DMS53 treated with DMSO at 0.1 percent for 48 hours (cell line): ENCODE data around the gene YAP1.
A peak's percentile ranks its signal among the peaks of the same experiment; 100 is the strongest.

Experiments used
- DNase-seq: peaks from one replicate; lab custom pipeline; 2025; ENCODE audit not compliant: unreplicated experiment; lab: John Stamatoyannopoulos, UW

The YAP1 gene

GRCh38 chr11:102272047-102272824, 162.0 kb downstream of the YAP1 start:
- no peak for DNase-seq

GRCh38 chr11:102274628-102275027, 164.4 kb downstream of the YAP1 start:
- no peak for DNase-seq

GRCh38 chr11:102276362-102276761, 166.1 kb downstream of the YAP1 start:
- no peak for DNase-seq

GRCh38 chr11:102276783-102277182, 166.5 kb downstream of the YAP1 start:
- no peak for DNase-seq

GRCh38 chr11:102279641-102280170, 169.5 kb downstream of the YAP1 start:
- peak; percentile 34 for DNase-seq

- DNase-seq: no peak
These were observed 170.1 kb downstream of the YAP1 start for GRCh38 chr11:102280245-102280833.
